ENCODE measurements around the gene LRRC28.

Gene LRRC28

GRCh38 chr15:99320374-99321215, 69.3 kb downstream of the LRRC28 start:
- no peak overlapping the region; the same call in 1 of the 2 replicates for H3K27ac ChIP-seq
- POLR2A ChIA-PET (ENCODE audit: low non-redundant PET) = no interaction called here
- CTCF ChIA-PET = interaction anchor here (0.6 to 0.8 kb wide), 2 partner anchors 21 to 48 kb away, joined by 4 read pairs; no protein-coding TSS in a partner anchor
- DNase-seq (ENCODE audit: low spot score) = peak; percentile 34
- TF ChIP-seq CTCF (conservative IDR thresholded peaks at IDR 0.05; ENCODE audit: low read depth) = no peak

GRCh38 chr15:99321468-99321867, 70.2 kb downstream of the LRRC28 start:
- H3K27ac ChIP-seq = no peak overlapping the region
- TF ChIP-seq CTCF (conservative IDR thresholded peaks at IDR 0.05; ENCODE audit: low read depth) = no peak
- DNase-seq (ENCODE audit: low spot score) = no peak
- ChIA-PET POLR2A (ENCODE audit: low non-redundant PET) (no interaction called here), CTCF (no interaction called here)

- H3K27ac ChIP-seq = no peak overlapping the region
- no peak for DNase-seq (ENCODE audit: low spot score)
- POLR2A ChIA-PET (ENCODE audit: low non-redundant PET) = no interaction called here
- no peak for TF ChIP-seq CTCF (conservative IDR thresholded peaks at IDR 0.05; ENCODE audit: low read depth)
- CTCF ChIA-PET = no interaction called here
Observed at GRCh38 chr15:99322643-99323405, 71.5 kb downstream of the LRRC28 start.

- TF ChIP-seq CTCF (conservative IDR thresholded peaks at IDR 0.05; ENCODE audit: low read depth) = no peak
- peak overlapping the region; percentile 39 for H3K27ac ChIP-seq
- POLR2A ChIA-PET (ENCODE audit: low non-redundant PET) = no interaction called here
- CTCF ChIA-PET = interaction anchor here (0.7 to 1.0 kb wide), 2 partner anchors 14 to 18 kb away, joined by 3 read pairs; no protein-coding TSS in a partner anchor
- DNase-seq (ENCODE audit: low spot score) = peak; percentile 84
Observed at GRCh38 chr15:99324082-99324620, 72.9 kb downstream of the LRRC28 start.

GRCh38 chr15:99324700-99325099, 73.4 kb downstream of the LRRC28 start:
- CTCF ChIA-PET = interaction anchor here (0.7 kb wide), 1 partner anchor 13 kb away, joined by 3 read pairs; no protein-coding TSS in a partner anchor
- no peak for TF ChIP-seq CTCF (conservative IDR thresholded peaks at IDR 0.05; ENCODE audit: low read depth)
- no peak for DNase-seq (ENCODE audit: low spot score)
- H3K27ac ChIP-seq = no peak overlapping the region
- POLR2A ChIA-PET (ENCODE audit: low non-redundant PET) = no interaction called here

- DNase-seq (ENCODE audit: low spot score) = no peak
- POLR2A ChIA-PET (ENCODE audit: low non-redundant PET) = no interaction called here
- TF ChIP-seq CTCF (conservative IDR thresholded peaks at IDR 0.05; ENCODE audit: low read depth) = no peak
- H3K27ac ChIP-seq = no peak overlapping the region
- CTCF ChIA-PET = no interaction called here
Observed at GRCh38 chr15:99326235-99326634, 75.0 kb downstream of the LRRC28 start.
